NCI-H128 (cell line): ENCODE results near the gene BMP4.

Experiments used
- DNase-seq: peaks from one replicate; lab custom pipeline; 2025; ENCODE audit not compliant: unreplicated experiment; lab: John Stamatoyannopoulos, UW

BMP4 gene

DNA sequence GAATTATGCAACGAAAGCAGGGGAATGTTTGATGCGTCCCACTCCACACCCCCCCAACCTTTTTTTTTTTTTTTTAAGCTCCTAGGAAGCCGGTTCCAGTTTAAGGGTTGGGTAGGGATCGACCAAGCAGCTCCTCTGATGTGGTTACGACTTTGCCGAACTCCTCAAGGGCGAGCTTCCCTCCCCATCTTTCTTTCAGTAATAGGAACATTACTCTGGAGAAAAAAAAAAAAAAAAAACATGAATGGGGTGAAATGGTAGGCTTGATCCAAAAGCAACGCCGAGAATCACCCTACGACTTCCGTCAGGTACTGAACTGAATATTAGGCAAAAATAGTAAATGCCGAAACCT lies 9.6 kb downstream of the BMP4 start:
- no peak for DNase-seq

DNA sequence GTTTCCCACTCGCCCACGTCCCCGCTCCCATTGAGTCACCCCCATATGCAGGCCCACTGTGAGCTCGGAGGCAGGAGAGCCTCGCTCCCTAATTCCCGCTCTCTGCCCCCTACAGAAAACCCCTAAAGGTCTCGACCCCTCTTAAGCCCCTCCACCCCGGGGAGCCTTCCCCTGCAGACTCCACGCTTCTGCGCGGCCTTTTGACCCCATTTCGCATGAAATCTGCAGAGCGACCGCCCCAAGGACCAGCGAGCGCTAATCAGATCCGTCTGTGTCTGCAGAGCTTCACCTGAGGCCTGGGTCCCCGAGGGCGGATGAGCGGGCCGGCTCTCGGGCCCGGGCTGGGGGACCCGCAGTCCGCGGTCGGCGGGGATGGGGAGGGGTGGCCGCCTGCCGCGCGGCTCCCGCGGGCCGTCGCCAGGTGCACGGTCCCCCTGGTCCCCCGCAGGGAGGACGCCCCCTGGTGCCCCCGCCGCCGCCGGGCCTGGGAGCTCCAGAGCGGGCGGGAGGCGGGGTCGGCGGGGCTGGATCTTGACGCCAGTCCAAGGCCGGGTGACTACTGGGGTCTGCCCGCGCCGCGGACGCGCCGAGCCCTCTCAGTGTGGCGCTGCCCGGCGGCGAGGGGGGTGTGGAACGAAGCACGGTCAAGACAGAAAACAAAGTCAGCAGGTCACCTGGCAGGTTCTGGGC lies 10.1 kb downstream of the BMP4 start:
- DNase-seq = no peak

DNA sequence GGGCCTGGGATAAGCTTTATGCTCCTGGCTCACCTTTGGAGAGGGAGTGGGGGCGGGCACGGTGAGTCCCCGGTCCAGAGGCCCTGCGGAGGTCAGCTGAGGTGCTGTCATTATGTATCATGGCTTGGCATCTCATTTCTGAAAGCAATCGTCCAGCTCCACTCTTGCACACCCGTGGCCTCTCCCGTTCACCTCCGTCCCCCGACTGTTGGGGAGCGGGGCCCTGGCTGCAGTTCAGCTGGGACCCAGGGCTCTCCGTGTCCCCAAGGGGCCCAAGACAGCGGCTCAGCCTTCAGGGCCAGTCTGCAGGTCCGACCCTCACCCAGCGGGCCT lies 10.6 kb downstream of the BMP4 start:
- no peak for DNase-seq

DNA sequence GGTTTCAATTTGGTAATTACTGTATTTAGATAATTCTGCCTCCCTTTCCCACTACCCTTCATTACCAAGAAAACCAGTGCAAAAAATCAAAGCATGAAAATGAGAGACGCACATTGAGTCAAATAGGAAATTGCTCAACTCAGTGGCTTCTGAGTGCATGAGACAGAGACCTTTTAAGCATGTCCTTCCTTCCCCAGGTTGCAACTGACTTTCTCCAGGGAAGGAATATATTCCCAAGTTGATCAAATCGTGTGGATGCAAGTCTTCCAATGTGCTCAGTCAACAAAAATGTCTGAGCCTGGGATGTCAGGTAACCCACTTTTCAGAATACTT lies 12.9 kb downstream of the BMP4 start:
- no peak for DNase-seq

DNA sequence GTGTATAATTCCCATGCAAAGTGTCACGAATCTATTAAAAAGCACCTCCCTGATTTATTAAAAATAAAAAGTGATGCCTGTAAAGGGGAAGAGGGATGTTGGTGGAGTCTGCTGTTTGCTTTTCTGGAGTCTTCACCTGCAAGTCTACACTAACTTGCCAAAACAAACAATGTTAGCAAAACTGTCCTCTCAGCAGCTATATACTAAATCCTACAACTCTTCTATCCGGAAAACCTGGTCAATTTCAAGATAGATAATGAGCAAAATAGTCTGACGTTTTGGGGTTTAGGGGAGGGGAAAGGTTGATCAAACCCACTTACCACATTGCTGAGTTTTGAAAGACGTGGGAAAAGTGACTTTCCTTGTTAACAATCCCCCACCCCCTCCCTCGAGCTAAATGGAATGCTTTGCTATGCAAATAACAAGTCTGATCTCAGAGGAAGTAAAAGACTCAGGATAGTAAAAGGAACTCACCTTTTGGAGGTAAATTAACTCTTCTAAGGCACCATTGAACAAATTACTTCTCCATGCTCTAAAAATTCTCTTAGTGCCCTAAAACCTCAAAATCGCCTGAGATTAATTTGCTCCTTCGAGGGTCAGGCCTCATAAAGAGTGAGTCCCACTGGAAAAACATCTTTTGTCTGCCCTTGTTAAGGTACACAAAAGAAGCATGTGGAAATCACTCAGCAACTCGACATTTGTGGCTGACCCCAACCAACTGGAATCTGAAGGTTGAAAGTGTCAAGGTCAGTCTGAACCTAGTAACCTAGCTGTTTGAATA lies 13.5 kb downstream of the BMP4 start:
- no peak for DNase-seq

DNA sequence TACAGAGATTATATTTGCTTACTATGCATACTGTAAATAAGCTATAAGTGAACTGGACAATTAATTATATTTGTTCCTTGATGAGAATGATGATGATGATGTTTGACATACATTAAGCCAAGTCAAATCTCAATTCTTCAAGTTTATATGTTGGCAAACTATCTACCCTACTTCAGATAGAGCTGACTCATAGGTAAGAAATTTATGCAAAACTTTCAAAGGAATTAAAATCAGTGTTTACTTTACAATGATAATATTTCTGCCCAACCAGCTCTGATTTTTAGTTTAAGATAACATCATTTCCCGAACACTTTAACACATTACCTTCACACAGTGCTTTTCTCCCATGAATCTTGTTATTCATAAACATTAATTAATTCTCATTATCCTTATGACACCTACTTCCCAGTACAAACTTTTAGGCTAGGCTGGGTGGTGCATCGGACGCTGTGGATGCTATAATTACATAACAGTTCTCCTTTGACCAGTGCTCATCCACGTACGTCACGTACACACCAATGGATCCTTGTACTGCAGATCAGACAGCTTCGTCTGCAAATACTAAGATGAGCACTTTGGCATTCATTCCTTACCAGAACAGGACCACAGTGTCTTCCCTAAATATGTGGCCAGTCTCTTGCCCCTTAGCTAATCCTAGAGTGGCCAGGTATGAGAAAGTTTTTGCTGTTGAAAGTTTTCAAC lies 18.3 kb downstream of the BMP4 start:
- no peak for DNase-seq

DNA sequence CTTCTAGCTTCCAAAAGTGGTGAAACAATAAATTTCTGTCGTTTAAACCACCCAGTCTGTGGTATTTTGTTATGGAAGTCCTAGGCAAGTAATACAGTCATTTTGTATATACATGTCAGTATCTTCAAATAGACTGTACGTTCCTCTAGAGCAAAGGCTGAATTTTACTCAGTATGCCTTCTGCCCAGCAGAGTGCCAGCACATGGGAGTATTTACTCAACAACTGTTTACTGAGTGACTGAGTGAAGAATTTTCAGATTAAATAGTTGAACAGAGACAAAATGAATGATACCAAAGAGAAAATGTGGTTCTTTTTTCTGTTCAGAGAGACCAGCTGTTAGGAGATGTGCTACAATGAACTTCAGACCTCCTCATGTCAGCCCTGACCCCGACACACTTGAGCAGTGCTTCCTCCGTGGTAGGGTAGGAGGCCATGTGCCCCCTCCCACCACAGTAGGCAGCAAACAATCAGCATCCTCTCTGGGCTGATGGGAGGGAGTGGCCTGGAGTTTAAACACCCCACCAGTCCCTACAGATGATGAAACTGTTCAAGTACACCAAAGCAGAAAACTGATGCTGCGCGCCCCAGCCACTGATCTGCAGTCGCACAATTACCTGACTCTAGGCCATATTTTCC lies 21.7 kb downstream of the BMP4 start:
- DNase-seq = no peak

DNA sequence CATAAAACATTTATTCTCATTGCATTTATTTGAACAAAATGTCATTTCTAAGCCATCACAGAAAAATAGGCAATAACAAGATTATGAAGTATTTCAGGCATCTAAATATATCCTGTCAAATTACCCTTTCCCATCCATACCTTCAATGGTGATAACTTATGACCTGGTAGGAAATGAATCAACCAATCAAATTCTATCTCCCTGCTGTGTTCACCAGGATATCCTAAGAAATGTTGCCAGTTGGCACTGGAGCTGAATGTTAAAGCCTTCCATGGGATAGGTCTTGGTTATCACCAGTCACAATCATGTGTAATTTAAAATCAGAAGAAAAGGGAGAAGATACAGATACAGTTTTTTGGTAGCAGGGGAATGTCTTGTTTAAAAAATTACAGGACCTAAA lies 23.7 kb downstream of the BMP4 start:
- DNase-seq = no peak

DNA sequence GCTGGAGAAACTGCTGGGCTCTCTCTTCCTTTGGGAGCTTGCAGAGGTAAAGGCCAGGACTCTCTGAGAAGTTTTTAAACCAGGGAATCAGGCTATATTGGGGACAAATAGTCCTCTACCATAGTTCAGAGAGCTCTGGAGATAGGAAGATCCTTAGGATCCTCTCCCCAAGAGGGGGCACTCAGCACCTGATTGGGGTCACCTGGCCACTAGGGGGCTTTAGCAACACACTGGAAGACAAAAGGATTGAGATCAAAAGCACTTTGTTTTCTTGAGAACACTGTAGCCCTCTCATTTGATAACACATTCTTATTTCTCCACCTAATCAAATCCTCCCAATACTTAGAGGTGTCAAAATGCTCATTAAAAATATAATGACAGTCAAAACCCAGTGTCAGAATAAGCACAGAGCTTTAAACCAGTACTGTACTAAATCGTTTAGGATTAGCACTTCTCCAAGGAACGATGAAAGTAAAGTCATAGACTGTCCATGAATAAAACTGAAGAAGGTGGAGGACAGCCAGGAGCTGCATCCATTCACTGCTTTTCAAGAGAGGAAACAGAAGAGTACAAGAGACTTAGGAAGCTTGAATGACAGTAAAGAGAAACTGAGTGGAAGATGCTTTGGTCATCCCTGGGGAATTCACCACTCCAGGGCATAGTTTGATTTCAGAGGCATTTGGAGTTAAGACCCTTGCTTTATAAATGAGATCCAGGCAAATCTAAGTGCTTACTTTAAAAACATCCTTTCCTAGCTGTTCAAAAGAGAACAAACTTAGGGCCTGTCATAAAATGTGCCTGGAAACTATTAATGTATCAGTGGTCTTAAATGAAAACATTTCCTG lies 26.5 kb downstream of the BMP4 start:
- DNase-seq = no peak

DNA sequence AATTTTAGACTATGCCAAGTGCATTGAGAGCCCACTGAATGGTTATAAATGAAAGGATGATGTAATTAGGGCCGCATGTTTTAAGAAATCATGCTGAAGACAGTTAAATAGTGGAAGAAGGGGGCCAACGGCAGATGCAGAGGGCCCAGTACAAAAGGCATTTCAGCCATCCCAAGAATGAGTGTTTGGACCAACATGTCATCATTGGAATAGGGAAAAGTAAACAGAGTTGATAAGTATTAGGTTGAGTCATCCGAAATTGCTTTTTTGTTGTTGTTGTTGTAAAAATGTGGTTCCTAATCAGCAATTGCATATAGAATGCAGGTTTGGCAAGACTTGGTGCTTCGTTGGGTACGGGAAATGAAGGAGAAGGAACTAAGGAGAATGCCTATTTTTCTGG lies 29.5 kb downstream of the BMP4 start:
- no peak for DNase-seq

DNA sequence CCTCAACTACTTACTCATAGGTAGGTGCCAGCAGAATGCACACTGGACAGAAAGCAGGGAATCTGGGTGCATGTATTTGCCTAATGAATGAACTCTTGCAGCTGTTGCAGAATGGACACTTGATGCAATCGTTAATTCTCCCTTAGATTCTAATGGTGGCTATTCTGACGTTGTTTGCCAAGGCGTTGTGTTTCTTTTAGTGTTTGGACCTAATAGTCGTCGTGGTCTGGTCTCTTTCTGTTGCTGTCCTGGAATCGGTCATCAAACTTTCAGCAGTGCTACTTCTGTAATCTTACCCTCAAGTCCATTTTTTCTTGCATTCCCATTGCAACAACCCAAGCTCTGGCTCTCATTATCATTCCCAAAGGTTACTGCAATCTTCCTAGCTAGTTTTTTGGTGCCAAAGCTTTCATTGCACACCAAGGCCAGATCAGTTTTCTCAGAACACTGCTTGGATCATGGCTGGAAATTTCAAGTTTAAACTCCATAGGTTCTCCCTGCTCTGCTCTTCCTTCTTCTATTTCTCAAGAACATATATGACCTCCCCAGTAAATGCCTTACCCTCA lies 31.3 kb downstream of the BMP4 start:
- no peak for DNase-seq

DNA sequence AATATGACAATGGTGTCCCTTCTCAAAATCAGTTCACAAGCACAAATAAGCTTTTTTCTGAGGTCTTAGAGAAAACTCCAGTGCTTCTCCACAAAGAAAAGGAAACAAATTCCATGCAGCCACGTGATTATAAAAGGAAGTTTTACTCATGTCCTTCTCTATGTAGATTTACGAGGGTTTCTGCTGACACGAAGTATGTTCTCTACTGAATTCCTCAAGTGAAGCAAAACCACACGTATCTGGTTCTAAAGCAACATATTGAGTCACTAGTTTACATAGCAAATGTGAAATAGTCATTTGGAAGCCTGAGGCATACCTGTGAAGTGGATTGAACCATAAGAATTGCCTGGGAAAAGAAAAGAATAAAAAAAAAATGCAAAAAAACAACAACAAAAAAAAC lies 31.9 kb downstream of the BMP4 start:
- no peak for DNase-seq

DNA sequence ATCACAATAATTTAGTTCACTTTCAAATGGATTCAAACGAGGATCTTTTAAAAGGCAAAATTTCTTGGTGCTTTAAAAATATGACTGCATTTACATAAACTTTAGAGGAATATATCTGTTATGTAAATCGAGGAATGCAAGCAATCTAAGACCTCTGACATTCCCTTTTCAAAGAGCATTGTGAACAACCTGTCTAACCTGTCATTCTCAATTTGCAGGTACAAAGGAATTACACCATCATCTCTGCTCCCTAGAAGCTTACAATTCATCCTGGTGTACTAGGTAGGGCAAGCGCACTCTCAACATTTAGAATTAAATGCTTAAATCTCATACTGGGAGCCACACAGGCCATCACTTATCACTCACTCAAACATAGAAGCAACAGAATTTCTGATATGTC lies 35.6 kb downstream of the BMP4 start:
- no peak for DNase-seq

DNA sequence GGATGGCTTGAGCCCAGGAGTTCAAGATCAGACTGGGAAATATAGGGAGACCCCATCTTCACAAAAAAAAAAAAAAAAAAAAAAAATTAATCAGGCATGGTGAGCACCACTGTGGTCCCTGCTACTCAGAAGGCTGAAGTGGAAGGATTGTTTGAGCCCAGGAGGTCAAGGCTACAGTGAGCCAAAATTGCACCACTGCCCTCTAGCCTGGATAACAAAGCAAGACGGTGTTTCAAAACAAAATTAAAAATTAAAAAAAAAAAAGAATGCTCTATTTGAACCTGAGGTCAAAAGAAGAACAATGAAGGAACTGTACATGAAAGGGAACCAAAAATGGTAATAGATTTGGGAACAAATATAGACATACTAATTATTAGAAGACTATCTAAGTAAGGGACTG lies 40.4 kb downstream of the BMP4 start:
- DNase-seq = no peak

DNA sequence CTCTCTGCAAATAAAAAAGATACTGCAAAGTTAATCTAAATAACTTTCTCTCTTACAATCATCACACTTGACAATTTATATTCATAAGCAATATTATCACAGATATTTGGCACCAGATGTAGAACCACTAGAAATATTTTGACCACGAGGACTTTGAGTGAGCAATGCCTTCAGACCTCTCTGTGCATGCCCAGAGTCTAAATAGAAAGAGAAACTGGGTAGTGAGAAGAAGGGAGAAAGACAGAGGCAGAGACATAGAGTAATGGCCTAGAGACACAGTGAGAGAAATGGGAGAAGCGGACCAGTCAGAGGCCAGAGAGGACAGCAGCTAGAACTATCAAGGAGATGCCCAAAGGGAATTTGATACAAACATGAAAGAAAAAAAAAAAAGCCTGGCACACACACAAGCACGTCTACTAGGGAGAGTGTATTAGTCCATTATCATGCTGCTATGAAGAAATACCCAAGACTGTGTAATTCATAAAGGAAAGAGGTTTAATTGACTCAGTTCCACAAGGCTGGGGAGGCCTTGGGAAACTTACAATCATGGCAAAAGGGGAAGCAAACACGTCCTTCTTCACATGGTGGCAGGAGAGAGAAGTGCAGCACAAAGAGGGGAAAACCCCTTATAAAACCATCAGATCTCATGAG lies 41.1 kb downstream of the BMP4 start:
- no peak for DNase-seq

DNA sequence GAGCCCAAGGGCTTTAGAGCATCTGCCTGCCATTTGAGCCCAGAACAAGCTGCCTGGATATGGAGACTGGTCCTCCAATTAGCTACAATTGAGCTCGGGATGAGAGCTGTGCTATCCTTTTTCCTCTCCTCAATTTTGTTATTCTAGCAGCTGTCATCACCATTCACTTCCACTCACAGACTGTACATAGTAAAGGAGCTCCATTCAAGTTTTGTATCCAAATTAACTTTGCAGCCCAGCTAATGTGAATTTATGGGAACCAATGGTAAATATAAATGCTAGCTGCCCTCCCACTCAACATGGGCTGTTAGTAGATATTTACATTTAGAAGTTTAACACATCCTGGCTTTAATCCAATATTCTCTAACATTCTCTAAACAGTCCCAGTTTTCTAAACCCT lies 44.6 kb downstream of the BMP4 start:
- DNase-seq = peak; percentile 11

DNA sequence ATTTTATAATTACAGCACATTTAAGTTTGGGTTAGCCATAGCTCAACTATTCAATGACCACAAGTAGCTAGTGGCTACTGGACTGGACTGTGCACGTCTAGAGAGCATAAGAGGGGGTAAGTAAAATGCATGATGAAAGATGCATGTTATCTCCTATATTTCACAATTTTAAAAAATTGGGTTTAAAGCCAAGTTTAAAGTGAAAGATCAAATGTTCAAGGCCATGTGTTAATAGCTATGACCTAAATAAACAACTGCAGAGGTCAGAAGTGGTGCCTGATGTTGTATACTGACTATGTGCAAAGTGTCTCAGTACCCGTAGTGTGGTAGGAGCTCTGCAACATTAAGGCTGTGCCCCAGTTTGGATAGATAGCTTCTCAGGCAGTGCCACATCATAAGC lies 48.2 kb downstream of the BMP4 start:
- DNase-seq = no peak

DNA sequence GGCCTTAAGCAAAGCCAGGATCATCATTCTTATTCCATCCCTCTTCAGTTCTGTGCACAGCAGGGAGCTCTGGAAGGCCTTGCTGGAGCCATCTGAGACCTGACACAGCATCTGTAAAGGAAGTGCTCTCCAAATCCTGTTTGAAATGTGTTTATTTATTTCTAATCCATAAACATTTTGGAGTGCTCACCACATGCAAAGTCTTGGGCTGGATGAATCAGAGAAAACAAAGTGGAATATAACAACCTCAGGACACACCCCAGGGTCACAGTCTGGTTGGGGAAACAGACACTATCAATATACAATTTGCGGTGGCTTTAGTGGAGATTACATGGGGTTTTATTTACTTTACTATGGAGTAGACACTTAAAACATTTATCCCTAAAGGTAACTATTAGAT lies 54.3 kb downstream of the BMP4 start:
- no peak for DNase-seq

DNA sequence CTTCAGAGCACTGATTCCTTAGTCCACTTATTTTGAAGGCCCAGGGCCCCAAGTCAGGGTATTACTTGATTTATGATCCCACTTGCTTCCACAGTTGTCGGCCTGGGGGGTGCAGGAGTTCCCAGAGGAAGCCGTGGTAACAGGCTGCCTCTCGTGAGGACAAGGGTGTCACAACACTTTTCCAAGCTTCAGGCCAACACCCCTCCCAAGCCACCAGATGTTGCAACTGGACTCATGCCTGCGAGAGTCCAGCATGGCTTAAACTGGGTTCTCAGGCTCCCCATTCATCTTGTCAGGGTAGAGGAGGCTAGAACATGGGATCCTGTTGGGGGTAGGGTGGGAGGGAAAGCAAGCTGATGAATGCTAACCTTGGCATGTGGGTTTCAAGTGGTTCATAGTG lies 56.1 kb downstream of the BMP4 start:
- DNase-seq = no peak
